ENCODE data around the gene TRAM2. TPM values are rescaled to one million over a fixed set of nuclear protein-coding genes. Genes with fewer than 3 reads are reported as not detected.

The TRAM2 gene
- 159 and 196 TPM in 2 replicates for total RNA-seq

GRCh38 chr6:52577022-52577777, at the start of gene TRAM2:
TRAM2 (minus strand) TSS chr6:52577060; CDS start chr6:52576915, 145 bp downstream.
- DNase-seq (ENCODE audit: low read depth): peak; percentile 86
- peak within 1 kb of the TSS; percentile 86 for H3K4me3 ChIP-seq (ENCODE audit: low read depth, low read length)
- TF ChIP-seq CTCF (IDR thresholded peaks at IDR 0.05; ENCODE audit: insufficient read depth, low read depth, low read length): peak; percentile 11

GRCh38 chr6:52622810-52623209, 46.0 kb upstream of the TRAM2 start:
- no peak for DNase-seq (ENCODE audit: low read depth)
- no peak for TF ChIP-seq CTCF (IDR thresholded peaks at IDR 0.05; ENCODE audit: insufficient read depth, low read depth, low read length)
- no peak overlapping the region for H3K4me3 ChIP-seq (ENCODE audit: low read depth, low read length)

- DNase-seq (ENCODE audit: low read depth): no peak
- no peak for TF ChIP-seq CTCF (IDR thresholded peaks at IDR 0.05; ENCODE audit: insufficient read depth, low read depth, low read length)
- no peak overlapping the region for H3K4me3 ChIP-seq (ENCODE audit: low read depth, low read length)
Observed at GRCh38 chr6:52621631-52622030, 44.8 kb upstream of the TRAM2 start.

GRCh38 chr6:52620906-52621190, 44.0 kb upstream of the TRAM2 start:
- no peak for TF ChIP-seq CTCF (IDR thresholded peaks at IDR 0.05; ENCODE audit: insufficient read depth, low read depth, low read length)
- H3K4me3 ChIP-seq (ENCODE audit: low read depth, low read length): no peak overlapping the region
- DNase-seq (ENCODE audit: low read depth): no peak

- TF ChIP-seq CTCF (IDR thresholded peaks at IDR 0.05; ENCODE audit: insufficient read depth, low read depth, low read length): no peak
- no peak for DNase-seq (ENCODE audit: low read depth)
- no peak overlapping the region for H3K4me3 ChIP-seq (ENCODE audit: low read depth, low read length)
Observed at GRCh38 chr6:52620055-52620905, 43.4 kb upstream of the TRAM2 start.

- no peak overlapping the region for H3K4me3 ChIP-seq (ENCODE audit: low read depth, low read length)
- no peak for TF ChIP-seq CTCF (IDR thresholded peaks at IDR 0.05; ENCODE audit: insufficient read depth, low read depth, low read length)
- DNase-seq (ENCODE audit: low read depth): no peak
Observed at GRCh38 chr6:52617087-52617486, 40.2 kb upstream of the TRAM2 start.

All from fibroblast of villous mesenchyme (primary cell).